Hematopoietic multipotent progenitor cell treated with erythropoietin and hydrocortisone succinate and interleukin-3 and kit ligand, for 15 days (in vitro differentiated cells): ENCODE measurements around the gene OVOL1.
"Not testable (repeated sequence)": the region's sequence is repeated elsewhere in the genome, so short reads cannot be mapped to it uniquely, and the experiment has no call there.

Source experiments
- DNase-seq: peaks from one replicate; pipeline ENCODE4 v3.0.0-alpha.2; 2015; ENCODE audit warnings: low spot score

The OVOL1 gene

GRCh38 chr11:65786786-65787636, at the start of gene OVOL1:
Gene OVOL1, plus strand, starts transcription at chr11:65787063. Its CDS starts 311 bp downstream, at chr11:65787374.
- no peak for DNase-seq

GRCh38 chr11:65739022-65739421, 47.8 kb upstream of the OVOL1 start:
- no peak for DNase-seq

GRCh38 chr11:65741185-65741584, 45.7 kb upstream of the OVOL1 start:
- DNase-seq: no peak

- DNase-seq: no peak
Observed at GRCh38 chr11:65742353-65742752, 44.5 kb upstream of the OVOL1 start.

- DNase-seq: no peak
Observed at GRCh38 chr11:65743681-65744025, 43.2 kb upstream of the OVOL1 start.

GRCh38 chr11:65744026-65744698, 42.7 kb upstream of the OVOL1 start:
- peak; percentile 15 for DNase-seq

- no peak for DNase-seq
Observed at GRCh38 chr11:65744699-65745042, 42.2 kb upstream of the OVOL1 start.

GRCh38 chr11:65745049-65745448, 41.8 kb upstream of the OVOL1 start:
- DNase-seq: no peak

GRCh38 chr11:65762169-65762568, 24.7 kb upstream of the OVOL1 start:
- DNase-seq: not testable (repeated sequence)

- DNase-seq: not testable (repeated sequence)
Observed at GRCh38 chr11:65762816-65763215, 24.0 kb upstream of the OVOL1 start.

GRCh38 chr11:65764434-65764833, 22.4 kb upstream of the OVOL1 start:
- no peak for DNase-seq

- DNase-seq: no peak
Observed at GRCh38 chr11:65766535-65766934, 20.3 kb upstream of the OVOL1 start.

- DNase-seq: no peak
Observed at GRCh38 chr11:65767406-65767805, 19.5 kb upstream of the OVOL1 start.

GRCh38 chr11:65767806-65768205, 19.1 kb upstream of the OVOL1 start:
- not testable (repeated sequence) for DNase-seq

- no peak for DNase-seq
Observed at GRCh38 chr11:65770951-65771567, 15.8 kb upstream of the OVOL1 start.

- DNase-seq: no peak
Observed at GRCh38 chr11:65771589-65772112, 15.2 kb upstream of the OVOL1 start.

- DNase-seq: no peak
Observed at GRCh38 chr11:65773784-65774411, 13.0 kb upstream of the OVOL1 start.

- DNase-seq: no peak
Observed at GRCh38 chr11:65774525-65775306, 12.1 kb upstream of the OVOL1 start.

- no peak for DNase-seq
Observed at GRCh38 chr11:65776196-65776595, 10.7 kb upstream of the OVOL1 start.

GRCh38 chr11:65776710-65777141, 10.1 kb upstream of the OVOL1 start:
- DNase-seq: no peak

- DNase-seq: no peak
Observed at GRCh38 chr11:65777241-65777640, 9.6 kb upstream of the OVOL1 start.
